Measurements from ENCODE around the gene FLOT1.

GRCh38 chr6:30775104-30775503, 32.6 kb upstream of the FLOT1 start:
- TF ChIP-seq POLR2A (IDR thresholded peaks at IDR 0.05), result no peak
- no peak for TF ChIP-seq POLR2AphosphoS5 (IDR thresholded peaks at IDR 0.05)
- no peak for TF ChIP-seq CTCF (IDR thresholded peaks at IDR 0.05)
- no peak for TF ChIP-seq EP300 (IDR thresholded peaks at IDR 0.05)
